ENCODE results near the gene PBRM1. TPM values are rescaled to one million over a fixed set of nuclear protein-coding genes. Genes with fewer than 3 reads are reported as not detected.

Gene PBRM1
- 70.1 and 109 TPM in 2 replicates for total RNA-seq

DNA sequence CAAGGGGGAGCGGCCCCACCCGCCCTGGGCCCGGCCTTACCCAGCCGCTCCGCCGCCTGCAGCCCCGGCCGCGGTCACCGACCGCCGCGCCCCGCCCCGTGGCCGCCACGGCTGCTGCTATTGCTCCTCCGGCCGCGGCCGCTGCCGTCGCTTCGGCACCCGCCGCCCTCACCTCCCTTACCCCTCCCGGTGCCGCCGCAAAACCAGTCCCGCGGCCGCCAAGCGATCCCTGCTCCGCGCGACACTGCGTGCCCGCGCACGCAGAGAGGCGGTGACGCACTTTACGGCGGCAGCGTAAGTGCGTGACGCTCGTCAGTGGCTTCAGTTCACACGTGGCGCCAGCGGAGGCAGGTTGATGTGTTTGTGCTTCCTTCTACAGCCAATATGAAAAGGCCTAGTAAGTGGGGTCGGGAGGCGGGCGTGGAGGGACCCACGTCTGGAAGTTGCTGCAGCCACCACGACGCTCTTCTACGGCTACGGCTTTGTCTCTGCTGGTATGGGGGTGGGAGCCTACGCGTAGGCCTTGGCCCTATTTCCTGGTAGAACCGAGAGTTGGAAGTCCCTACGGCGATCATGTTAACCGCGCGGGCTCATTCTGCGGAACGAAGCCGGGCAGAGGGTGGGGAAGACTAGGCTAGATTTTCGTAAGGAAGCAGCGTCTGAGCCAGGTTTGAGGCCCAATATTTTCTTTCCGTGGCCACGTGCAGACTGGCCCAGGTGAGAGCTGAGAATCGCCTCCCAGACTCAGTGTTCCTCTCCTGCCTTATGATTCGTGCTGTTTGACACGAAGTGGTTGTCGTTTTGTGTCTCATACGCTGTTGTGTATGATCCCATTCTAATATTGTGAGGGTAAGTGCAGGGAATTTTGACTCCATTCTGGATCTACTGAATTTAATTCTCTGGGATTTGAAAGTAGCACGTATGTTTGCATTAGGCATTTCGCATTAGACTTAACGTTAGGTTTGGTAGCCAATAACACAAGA lies at the start of gene PBRM1, which contains the start of gene GNL3:
TSS of gene PBRM1 (minus strand) at position 205 of the 983 bp plus-strand sequence.
TSS of gene GNL3 (plus strand) at position 324 of the 983 bp plus-strand sequence. CDS start at position 385, 61 bp downstream.

DNA sequence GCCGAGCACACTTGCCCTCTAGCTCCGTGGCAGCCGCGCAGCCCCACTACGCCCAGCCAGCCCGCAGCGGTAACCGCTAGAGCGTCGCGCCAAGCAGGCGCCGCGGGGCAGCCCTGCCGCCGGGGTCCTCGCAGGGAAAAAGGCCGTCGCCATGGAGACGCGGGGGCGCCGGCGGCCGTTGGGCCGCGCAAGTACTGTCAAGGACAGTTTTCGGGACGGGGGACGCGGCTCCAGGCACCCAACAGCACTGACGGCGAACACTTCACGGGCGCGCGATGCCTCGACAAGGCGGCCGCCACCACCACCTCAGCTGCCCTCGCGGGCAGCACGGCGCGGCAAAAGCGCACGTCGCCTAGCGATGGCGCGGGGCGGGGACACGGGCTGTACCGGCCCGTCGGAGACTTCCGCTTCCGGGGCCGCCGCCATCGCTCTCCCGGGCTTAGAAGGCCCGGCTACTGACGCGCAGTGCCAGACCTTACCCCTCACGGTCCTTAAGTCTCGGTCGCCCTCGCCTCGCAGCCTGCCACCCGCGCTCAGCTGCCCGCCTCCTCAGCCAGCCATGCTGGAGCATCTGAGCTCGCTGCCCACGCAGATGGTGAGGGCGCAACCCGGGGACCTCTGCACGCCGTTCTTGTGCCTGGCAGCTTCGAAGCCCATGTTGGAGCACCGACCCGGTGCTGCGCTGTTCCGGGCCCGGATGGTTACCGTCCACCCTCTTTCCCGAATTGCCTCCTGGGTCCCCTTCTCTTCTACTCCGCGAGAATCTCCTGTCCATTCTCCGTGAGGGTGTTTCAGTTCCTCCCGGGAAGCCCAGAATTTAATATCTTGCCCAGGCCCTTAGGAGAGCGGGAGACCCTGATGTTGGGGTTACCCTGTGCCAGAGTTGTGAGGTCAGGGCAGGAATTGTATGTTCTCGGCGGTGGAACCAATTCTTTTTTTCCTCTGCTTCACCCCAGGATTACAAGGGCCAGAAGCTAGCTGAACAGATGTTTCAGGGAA lies 20.3 kb upstream of the PBRM1 start, which contains the start of the genes GLT8D1 and SPCS1:
TSS of gene GLT8D1 (minus strand) at position 104 of the 999 bp plus-strand sequence. CDS start 5,331 bp downstream, outside the sequence.
TSS of gene SPCS1 (plus strand) at position 419 of the 999 bp plus-strand sequence. CDS start at position 560, 141 bp downstream.

GRCh38 chr3:52536369-52537164 lies 149.1 kb downstream of the PBRM1 start, which contains the start of gene UQCC5:
Gene UQCC5, plus strand, starts transcription at chr3:52536605. Its CDS starts 151 bp downstream, at chr3:52536756.

DNA sequence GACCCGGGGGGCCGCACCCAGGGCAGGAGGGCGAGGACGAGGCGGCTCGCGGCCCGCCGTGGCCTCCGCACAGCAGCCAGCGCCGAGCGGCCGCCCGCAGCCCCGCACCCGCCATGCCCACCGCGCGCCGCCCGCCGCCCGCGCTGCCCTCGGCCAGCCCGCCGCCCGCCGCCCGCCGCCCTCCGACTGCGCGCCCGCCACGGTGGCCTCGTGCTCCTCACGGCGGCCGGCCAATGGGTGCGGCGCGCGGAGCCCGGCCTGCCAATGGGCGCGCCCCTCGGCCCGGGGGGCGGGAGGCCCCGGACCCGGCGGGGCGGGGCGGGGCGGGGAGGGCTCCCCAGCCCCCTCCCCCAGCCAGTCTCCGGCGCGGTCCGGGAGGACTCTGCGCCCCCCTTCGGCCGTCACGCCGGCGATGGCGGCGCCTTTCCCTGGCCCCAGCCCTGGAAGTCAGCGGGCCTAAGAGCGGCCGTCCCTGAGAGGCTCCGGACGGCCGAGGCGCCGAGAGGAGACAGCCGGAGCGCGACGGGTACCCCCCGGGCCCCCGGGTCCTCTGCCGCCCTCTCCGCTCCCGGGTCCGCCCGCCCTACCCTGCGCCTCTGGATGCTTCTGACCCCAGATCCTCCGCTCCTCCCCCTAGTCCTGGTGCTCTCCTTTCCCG lies 152.0 kb downstream of the PBRM1 start, which contains the start of gene NT5DC2:
TSS of gene NT5DC2 (minus strand) at position 235 of the 658 bp plus-strand sequence. CDS start at position 115, 120 bp downstream.

Other genes with a start within 250 kb of the PBRM1 start
- 0.28 and 0.34 TPM in 2 replicates for gene SEMA3G, start 240.8 kb downstream of the PBRM1 start, total RNA-seq
- 0.68 TPM in 1 of 2 replicates, not detected in the other for gene TNNC1, start 231.9 kb downstream of the PBRM1 start, total RNA-seq
- 27.3 and 65.7 TPM in 2 replicates for gene NISCH, start 230.3 kb downstream of the PBRM1 start, total RNA-seq
- under 0.01 and 0.07 TPM in 2 replicates for gene STAB1, start 190.6 kb downstream of the PBRM1 start, total RNA-seq
- 16.7 and 64.4 TPM in 2 replicates for gene NT5DC2, start 152.1 kb downstream of the PBRM1 start, total RNA-seq
- gene UQCC5, start 149.3 kb downstream of the PBRM1 start, total RNA-seq = 3.1 and 8.5 TPM in 2 replicates
- 186 and 219 TPM in 2 replicates for gene GNL3, start 119 bp upstream of the PBRM1 start, total RNA-seq
- gene GLT8D1, start 19.9 kb upstream of the PBRM1 start, total RNA-seq = 60.1 and 73.4 TPM in 2 replicates
- gene SPCS1, start 20.2 kb upstream of the PBRM1 start, total RNA-seq = 56.8 and 72.8 TPM in 2 replicates
- gene NEK4, start 85.0 kb upstream of the PBRM1 start, total RNA-seq = 21.5 and 28.1 TPM in 2 replicates
- gene ITIH1, start 91.7 kb upstream of the PBRM1 start, total RNA-seq = not detected in 2 replicates
- gene ITIH3, start 108.9 kb upstream of the PBRM1 start, total RNA-seq = not detected in 2 replicates
- gene ITIH4, start 144.8 kb upstream of the PBRM1 start, total RNA-seq = 0.34 and 2.5 TPM in 2 replicates
- gene MUSTN1, start 149.1 kb upstream of the PBRM1 start, total RNA-seq = not detected in 2 replicates
- 9.2 and 17.7 TPM in 2 replicates for gene STIMATE, start 211.6 kb upstream of the PBRM1 start, total RNA-seq

All from nasal cavity respiratory epithelium epithelial cell of viscerocranial mucosa (primary cell).